Endodermal cell (in vitro differentiated cells): ENCODE data around the gene SIAE. TPM values are rescaled to one million over a fixed set of nuclear protein-coding genes. Genes with fewer than 3 reads are reported as not detected.

Experiments used
- DNase-seq: peaks from one replicate; pipeline ENCODE4 v3.0.0-alpha.2; 2017
- H3K27ac ChIP-seq: 2 replicates; pipeline ENCODE4 v1.5.1; 2013; ENCODE audit warnings: mild to moderate bottlenecking, low read depth, low read length, moderate library complexity
- H3K27me3 ChIP-seq: 2 replicates; pipeline ENCODE4 v1.6.1; 2013; ENCODE audit warnings: mild to moderate bottlenecking, low read length, moderate library complexity; ENCODE audit not compliant: insufficient read depth, control insufficient read depth, poor library complexity, severe bottlenecking
- H3K36me3 ChIP-seq: 2 replicates; pipeline ENCODE4 v1.7.0; 2013; ENCODE audit warnings: mild to moderate bottlenecking, low read length, moderate library complexity; ENCODE audit not compliant: control insufficient read depth, insufficient read depth
- H3K4me1 ChIP-seq: one replicate; pipeline ENCODE4 v1.7.0; 2013; ENCODE audit warnings: low read length; ENCODE audit not compliant: control insufficient read depth, insufficient read depth
- H3K4me3 ChIP-seq: 2 replicates; pipeline ENCODE4 v1.5.1; 2013; ENCODE audit warnings: mild to moderate bottlenecking, low read length, moderate library complexity
- H3K9ac ChIP-seq: 2 replicates; pipeline ENCODE4 v1.6.1; 2013; ENCODE audit warnings: mild to moderate bottlenecking, low read length, moderate library complexity; ENCODE audit not compliant: poor library complexity, severe bottlenecking; ENCODE audit errors: extremely low read depth
- H3K9me3 ChIP-seq: 2 replicates; pipeline ENCODE4 v1.6.1; 2013; ENCODE audit warnings: mild to moderate bottlenecking, low read length, moderate library complexity; ENCODE audit not compliant: control insufficient read depth
- H3K27ac Mint-ChIP-seq: 2 replicates; pipeline ENCODE4 v1.8.0; 2020; ENCODE audit warnings: mixed read lengths
- H3K27me3 Mint-ChIP-seq: 2 replicates; pipeline ENCODE4 v1.8.0; 2021; ENCODE audit warnings: mild to moderate bottlenecking, mixed read lengths; ENCODE audit not compliant: insufficient read depth
- H3K36me3 Mint-ChIP-seq: 2 replicates; pipeline ENCODE4 v1.8.0; 2020; ENCODE audit warnings: low read depth, mixed read lengths
- H3K4me1 Mint-ChIP-seq: 2 replicates; pipeline ENCODE4 v1.8.0; 2020; ENCODE audit warnings: mixed read lengths
- H3K4me3 Mint-ChIP-seq: 2 replicates; pipeline ENCODE4 v1.8.0; 2020; ENCODE audit warnings: mild to moderate bottlenecking, moderate library complexity, mixed read lengths
- H3K9me3 Mint-ChIP-seq: 2 replicates; pipeline ENCODE4 v1.8.0; 2020; ENCODE audit warnings: mild to moderate bottlenecking, mixed read lengths
- CTCF ChIP-seq: fragments of 200-600 bp; sonication (generic); conservative IDR thresholded peaks from 2 replicates; pipeline ENCODE4 v1.5.0; 2021; ENCODE audit warnings: antibody characterized with exemption, mild to moderate bottlenecking
- WGBS, 2 experiments: methylation state at CpG; one replicate each; pipeline versions ENCODE4 v1.1.5 to v1.1.7; 2013; ENCODE audit warnings: missing lambda C conversion rate in 2 of 2, mixed read lengths in 1 of 2; ENCODE audit not compliant: insufficient coverage in 1 of 2, insufficient read length in 1 of 2; 5-methylcytosine and 5-hydroxymethylcytosine counted together
- total RNA-seq, 2 donors: library from RNA; stranded (reverse); fragmentation: NEBNext Ultra II Directional in 1 of 2; extraction: Animal tissue kit (Norgen Biotek cat#: 25700) in 1 of 2; gene quantifications; 2 replicates in 1 of 2; 3 replicates in 1 of 2; pipeline ENCODE4 v1.2.1, GENCODE V29; 2021

The SIAE gene
- total RNA-seq, 2 donors from 2014 or later, result 4.4 to 7.4 TPM

GRCh38 chr11:124648610-124649009, 24.9 kb downstream of the SIAE start:
- no peak for DNase-seq
- Histone ChIP-seq H3K9me3 (no peaks in the 10 kb centered on the region), H3K27ac (no peak overlapping the region), H3K36me3 (no peaks in the 10 kb centered on the region), H3K4me1 (no peaks in the 10 kb centered on the region), H3K4me3 (no peak overlapping the region), H3K9ac (no peak overlapping the region), H3K27me3 (no peaks in the 10 kb centered on the region)
- H3K36me3 Mint-ChIP-seq, result no peaks in the 10 kb centered on the region
- H3K4me1 Mint-ChIP-seq, result peaks cover 5% of the 10 kb centered on the region
- TF ChIP-seq CTCF, result no peak
- no peak overlapping the region for H3K4me3 Mint-ChIP-seq
- peaks cover 12% of the 10 kb centered on the region for H3K27me3 Mint-ChIP-seq
- 86 to 88% methylated on average over 4 to 5 of the region's 6 CpGs for WGBS, 2 experiments
- H3K9me3 Mint-ChIP-seq, result no peaks in the 10 kb centered on the region
- H3K27ac Mint-ChIP-seq, result no peak overlapping the region

GRCh38 chr11:124646148-124646547, 27.4 kb downstream of the SIAE start:
- H3K9me3 Mint-ChIP-seq, result peaks cover 1% of the 10 kb centered on the region
- Histone ChIP-seq H3K9me3 (peaks cover 3% of the 10 kb centered on the region), H3K9ac (no peak overlapping the region), H3K27me3 (no peaks in the 10 kb centered on the region), H3K4me3 (no peak overlapping the region), H3K27ac (no peak overlapping the region), H3K36me3 (no peaks in the 10 kb centered on the region), H3K4me1 (no peaks in the 10 kb centered on the region)
- H3K4me3 Mint-ChIP-seq, result no peak overlapping the region
- H3K36me3 Mint-ChIP-seq, result peaks cover 1% of the 10 kb centered on the region
- peaks cover 5% of the 10 kb centered on the region for H3K4me1 Mint-ChIP-seq
- DNase-seq, result no peak
- 71 to 95% methylated on average over 1 to 3 of the region's 3 CpGs for WGBS, 2 experiments
- TF ChIP-seq CTCF, result no peak
- no peak overlapping the region for H3K27ac Mint-ChIP-seq
- H3K27me3 Mint-ChIP-seq, result no peaks in the 10 kb centered on the region

GRCh38 chr11:124644426-124645280, 28.9 kb downstream of the SIAE start:
- H3K4me3 ChIP-seq, result no peak overlapping the region
- TF ChIP-seq CTCF, result peak; percentile 89
- Mint-ChIP-seq H3K4me1 (peaks cover 5% of the 10 kb centered on the region), H3K27ac (no peak overlapping the region), H3K27me3 (no peaks in the 10 kb centered on the region), H3K9me3 (peaks cover 3% of the 10 kb centered on the region), H3K36me3 (peaks cover 2% of the 10 kb centered on the region), H3K4me3 (no peak overlapping the region)
- peaks cover 5% of the 10 kb centered on the region for H3K9me3 ChIP-seq
- no peaks in the 10 kb centered on the region for H3K36me3 ChIP-seq
- no peak overlapping the region for H3K9ac ChIP-seq
- DNase-seq, result peak; percentile 86
- H3K27ac ChIP-seq, result no peak overlapping the region
- no peaks in the 10 kb centered on the region for H3K4me1 ChIP-seq
- H3K27me3 ChIP-seq, result no peaks in the 10 kb centered on the region
- 34 to 50% methylated on average over 10 to 16 of the region's 16 CpGs for WGBS, 2 experiments
